Lower leg skin (tissue), 4 donors: ENCODE results near the gene PPP2R5C. TPM values are rescaled to one million over a fixed set of nuclear protein-coding genes. Genes with fewer than 3 reads are reported as not detected.

Source experiments
- DNase-seq, 2 donors: peaks; one replicate each; pipeline ENCODE4 v3.0.0-alpha.2; 2019; ENCODE audit warnings: low spot score in 2 of 2
- H3K4me3 ChIP-seq: fragments of 200-600 bp; sonication (generic); 2 replicates; pipeline ENCODE4 v1.5.1; 2017; ENCODE audit warnings: mild to moderate bottlenecking, low read depth; ENCODE audit not compliant: poor library complexity, severe bottlenecking
- CTCF ChIP-seq, 3 donors: fragments of 450-650 bp; IDR thresholded peaks; one replicate each; pipeline ENCODE4 v1.5.1; 2016; ENCODE audit warnings: antibody characterized with exemption in 3 of 3, mild to moderate bottlenecking in 3 of 3, moderate library complexity in 2 of 3
- POLR2A ChIP-seq, 2 donors: fragments of 450-650 bp; IDR thresholded peaks; one replicate each; pipeline ENCODE4 v1.6.1; 2016 to 2017; ENCODE audit warnings: antibody characterized with exemption in 2 of 2, mild to moderate bottlenecking in 1 of 2, moderate library complexity in 1 of 2
- WGBS, 2 donors: methylation state at CpG; one replicate each; pipeline ENCODE4 v1.1.5; 2018; 5-methylcytosine and 5-hydroxymethylcytosine counted together
- intact Hi-C: fragments of 100-400 bp; cut with DNase I; formaldehyde crosslinking; loops from one replicate; pipeline ENCODE4 v1.15.0; 2023; ENCODE audit warnings: low total_unique reads
- total RNA-seq, 4 donors: library from RNA; depleted of rRNA; stranded (reverse); fragments of >200 nt; gene quantifications; one replicate each; pipeline ENCODE4 v1.1.0, GENCODE V29; 2016

Gene PPP2R5C
- total RNA-seq, 4 donors from 2014 or later = 74.6 to 89.9 (median 80.3) TPM

GRCh38 chr14:101814934-101815333 is 53.4 kb downstream of the PPP2R5C start:
- intact Hi-C loops = no loop called here
- TF ChIP-seq POLR2A (IDR thresholded peaks at IDR 0.05) (no peak), CTCF (IDR thresholded peaks at IDR 0.05) (no peak)
- WGBS, 2 donors = 61 to 76% methylated on average over 5 of the region's 5 CpGs
- H3K4me3 ChIP-seq = no peak overlapping the region
- no peak for DNase-seq

GRCh38 chr14:101815994-101816393 is 54.5 kb downstream of the PPP2R5C start:
- 85 to 86% methylated on average over 10 of the region's 10 CpGs for WGBS, 2 donors
- TF ChIP-seq CTCF (IDR thresholded peaks at IDR 0.05) = no peak
- no peak for TF ChIP-seq POLR2A (IDR thresholded peaks at IDR 0.05)
- intact Hi-C loops = no loop called here
- DNase-seq = no peak
- H3K4me3 ChIP-seq = no peak overlapping the region

GRCh38 chr14:101817501-101818001 is 56.0 kb downstream of the PPP2R5C start:
- intact Hi-C loops = no loop called here
- TF ChIP-seq CTCF (IDR thresholded peaks at IDR 0.05) (no peak), POLR2A (IDR thresholded peaks at IDR 0.05) (no peak)
- no peak overlapping the region for H3K4me3 ChIP-seq
- 88 to 89% methylated on average over 11 of the region's 11 CpGs for WGBS, 2 donors
- DNase-seq = no peak

GRCh38 chr14:101819251-101819990 is 57.9 kb downstream of the PPP2R5C start:
- WGBS, 2 donors = 91 to 93% methylated on average over 15 to 16 of the region's 16 CpGs
- no peak overlapping the region for H3K4me3 ChIP-seq
- no peak for TF ChIP-seq CTCF (IDR thresholded peaks at IDR 0.05)
- TF ChIP-seq POLR2A (IDR thresholded peaks at IDR 0.05) = no peak
- no peak for DNase-seq
- intact Hi-C loops = no loop called here

- no peak for DNase-seq
- TF ChIP-seq CTCF (IDR thresholded peaks at IDR 0.05) (no peak), POLR2A (IDR thresholded peaks at IDR 0.05) (no peak)
- no peak overlapping the region for H3K4me3 ChIP-seq
- intact Hi-C loops = no loop called here
- 81 to 85% methylated on average over 10 of the region's 10 CpGs for WGBS, 2 donors
Measured at GRCh38 chr14:101820283-101820798, 58.8 kb downstream of the PPP2R5C start.
